HG03432 (cell line): ENCODE results near the gene KLHL18.
A peak's percentile ranks its signal among the peaks of the same experiment; 100 is the strongest.
"Not testable (repeated sequence)": the region's sequence is repeated elsewhere in the genome, so short reads cannot be mapped to it uniquely, and the experiment has no call there.

ENCODE experiments used
- ATAC-seq: cut with Tn5 transposase; IDR thresholded peaks from one replicate; pipeline ENCODE4 v1.9.1; 2021; ENCODE audit warnings: mild to moderate bottlenecking, moderate library complexity; ENCODE audit not compliant: unreplicated experiment

KLHL18 gene

GRCh38 chr3:47273564-47273963, 9.2 kb upstream of the KLHL18 start:
- no peak for ATAC-seq

GRCh38 chr3:47274652-47275051, 8.1 kb upstream of the KLHL18 start:
- ATAC-seq = no peak

- ATAC-seq = no peak
These were observed 6.2 kb upstream of the KLHL18 start for GRCh38 chr3:47276558-47276957.

- ATAC-seq = no peak
These were observed 2.2 kb upstream of the KLHL18 start for GRCh38 chr3:47280519-47280918.

- no peak for ATAC-seq
These were observed 421 bp downstream of the KLHL18 start for GRCh38 chr3:47283193-47283537.

GRCh38 chr3:47283591-47284364, 1.0 kb downstream of the KLHL18 start:
- no peak for ATAC-seq

- ATAC-seq = no peak
These were observed 6.5 kb downstream of the KLHL18 start for GRCh38 chr3:47288966-47289910.

- peak; percentile 22 for ATAC-seq
These were observed 8.5 kb downstream of the KLHL18 start for GRCh38 chr3:47291158-47291753.

- peak; percentile 49 for ATAC-seq
These were observed 9.1 kb downstream of the KLHL18 start for GRCh38 chr3:47291754-47292420.

- no peak for ATAC-seq
These were observed 11.1 kb downstream of the KLHL18 start for GRCh38 chr3:47293822-47294221.

GRCh38 chr3:47294392-47294791, 11.6 kb downstream of the KLHL18 start:
- ATAC-seq = no peak

- ATAC-seq = no peak
These were observed 12.6 kb downstream of the KLHL18 start for GRCh38 chr3:47295322-47295721.

- no peak for ATAC-seq
These were observed 13.2 kb downstream of the KLHL18 start for GRCh38 chr3:47295976-47296375.

- ATAC-seq = no peak
These were observed 14.0 kb downstream of the KLHL18 start for GRCh38 chr3:47296562-47297302.

- ATAC-seq = no peak
These were observed 15.7 kb downstream of the KLHL18 start for GRCh38 chr3:47298439-47298838.

GRCh38 chr3:47299381-47300318, 16.9 kb downstream of the KLHL18 start:
- ATAC-seq = no peak

GRCh38 chr3:47301456-47301855, 18.7 kb downstream of the KLHL18 start:
- no peak for ATAC-seq

- ATAC-seq = no peak
These were observed 23.3 kb downstream of the KLHL18 start for GRCh38 chr3:47306022-47306421.

GRCh38 chr3:47309231-47309630, 26.5 kb downstream of the KLHL18 start:
- ATAC-seq = not testable (repeated sequence)
